Fibroblast of skin of right biceps (primary cell): ENCODE measurements around the gene MKLN1.
"Not testable (repeated sequence)": the region's sequence is repeated elsewhere in the genome, so short reads cannot be mapped to it uniquely, and the experiment has no call there.

Experiments
- DNase-seq: peaks from one replicate; pipeline ENCODE4 v3.0.0-alpha.2; 2013

Gene MKLN1

DNA sequence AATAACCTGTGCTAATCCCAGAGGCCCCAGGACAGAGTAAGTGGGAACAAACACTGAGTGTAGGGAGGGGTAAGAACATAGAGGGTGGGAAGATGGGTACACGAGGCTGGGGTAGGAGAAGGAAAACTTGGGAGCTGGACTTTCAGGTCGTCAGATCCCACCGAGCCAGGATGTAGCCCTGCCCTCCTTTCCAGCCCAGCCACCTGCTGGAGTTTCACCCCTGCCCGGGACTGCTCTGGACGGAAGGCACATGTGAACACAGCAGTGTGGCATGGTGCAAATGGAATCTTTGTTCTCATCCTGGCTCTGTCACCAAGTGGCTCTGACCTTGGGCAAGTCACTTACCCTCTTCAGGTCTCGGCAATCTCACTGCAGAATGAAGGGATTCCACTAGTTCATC lies 176.0 kb downstream of the MKLN1 start:
- DNase-seq = no peak

DNA sequence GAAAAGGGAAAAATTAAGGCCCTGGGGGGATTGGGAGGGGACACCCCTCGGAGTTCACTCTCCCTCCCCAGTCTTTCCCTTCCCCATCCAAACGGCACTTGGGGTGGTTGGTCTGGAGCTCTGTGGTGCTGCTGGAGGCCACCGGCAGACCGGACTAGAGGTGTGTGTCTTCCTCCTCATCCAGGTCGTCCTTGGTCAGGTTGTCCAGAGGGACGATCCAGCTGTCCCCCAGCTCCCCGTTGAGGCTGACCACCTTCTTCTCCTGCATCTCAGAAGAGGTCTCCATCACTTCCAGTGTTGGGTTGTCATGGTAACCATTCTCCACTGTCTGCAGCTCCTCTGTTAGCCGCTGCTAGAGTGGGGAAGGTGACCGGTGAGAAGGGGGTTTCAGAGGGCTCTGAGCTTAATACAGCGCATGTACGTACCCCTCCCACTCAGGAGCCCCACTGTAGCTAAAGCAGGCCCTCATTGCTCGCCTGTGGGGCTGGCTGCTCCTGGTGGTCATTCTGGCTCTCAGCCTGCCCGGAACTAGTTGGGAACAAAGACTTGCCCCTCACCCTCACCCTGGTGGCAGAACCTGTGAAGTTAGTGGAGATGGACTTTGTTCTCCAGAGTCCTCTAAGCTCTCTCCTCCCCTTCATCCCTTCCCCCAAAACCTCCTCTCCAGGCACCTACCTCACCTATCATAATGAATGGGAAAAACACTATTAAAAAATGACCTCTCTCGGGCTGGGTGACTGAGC lies 176.7 kb downstream of the MKLN1 start:
- DNase-seq = no peak

DNA sequence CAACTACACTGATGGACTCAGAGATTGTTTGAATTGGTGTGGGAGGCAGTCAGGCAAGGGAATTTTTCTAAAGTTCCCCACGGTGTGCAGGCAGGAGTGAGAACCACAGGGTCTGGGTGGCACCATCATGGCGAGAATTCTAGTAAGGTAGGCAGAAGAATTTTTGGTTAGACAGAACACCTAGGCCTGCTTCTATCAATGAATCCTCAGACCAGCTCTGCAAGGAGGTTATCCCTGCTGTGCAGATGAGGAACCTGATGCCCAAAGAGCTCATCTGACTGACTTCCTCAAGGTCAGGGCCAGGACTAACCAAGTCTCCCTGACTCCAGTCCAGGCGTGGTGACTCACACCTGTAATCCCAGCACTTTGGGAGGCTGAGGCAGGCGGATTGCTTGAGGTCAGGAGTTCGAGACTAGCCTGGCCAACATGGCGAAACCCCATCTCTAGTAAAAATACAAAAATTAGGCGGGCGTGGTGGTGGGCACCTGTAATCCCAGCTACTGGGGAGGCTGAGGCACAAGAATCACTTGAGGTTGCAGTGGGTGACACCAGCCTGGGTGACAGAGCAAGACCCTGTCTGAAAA lies 177.5 kb downstream of the MKLN1 start:
- not testable (repeated sequence) for DNase-seq

DNA sequence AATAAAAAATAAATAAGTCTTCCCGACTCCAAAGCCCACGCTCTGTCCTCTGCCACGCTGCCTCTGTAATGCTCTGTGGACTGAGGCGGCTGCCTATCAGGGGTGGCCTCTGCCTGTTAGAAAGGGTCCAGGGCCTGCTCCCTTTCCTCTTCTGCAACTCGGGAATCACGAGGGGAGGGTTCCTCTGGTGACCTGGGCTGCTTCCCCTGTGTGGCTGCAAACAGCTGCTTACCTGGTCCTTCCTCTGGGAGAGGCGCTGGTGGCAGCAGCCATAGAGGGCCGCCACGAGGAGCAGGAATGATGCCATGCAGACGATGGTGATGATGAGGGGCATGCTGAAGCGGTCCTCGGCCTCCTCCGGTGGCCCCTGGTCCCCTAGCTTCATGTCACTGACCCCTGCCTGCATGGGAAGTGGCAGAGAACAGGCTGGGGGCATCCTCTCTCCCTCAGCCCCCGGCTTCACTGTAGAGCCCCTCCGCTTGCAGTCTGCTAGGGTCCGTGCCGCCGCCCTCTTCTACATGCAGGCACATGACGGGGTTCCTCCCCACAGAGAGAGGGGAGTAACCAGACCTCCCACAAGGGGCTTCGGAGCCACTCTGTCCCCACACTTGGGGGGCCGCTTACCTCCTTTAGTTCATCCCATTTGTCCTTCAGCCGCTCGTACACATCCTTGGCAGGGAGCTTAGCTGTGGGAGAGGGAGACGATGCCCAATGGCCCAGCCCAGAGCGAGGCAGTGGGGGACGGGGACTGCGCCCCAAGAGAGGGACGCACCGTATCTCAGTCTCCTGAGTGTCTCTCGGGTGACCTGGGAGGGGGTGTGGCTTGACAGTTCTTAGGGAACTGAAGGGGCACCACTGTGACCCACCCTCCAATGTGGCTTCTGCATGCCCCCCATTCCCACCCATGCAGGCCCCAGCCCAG lies 178.2 kb downstream of the MKLN1 start:
- no peak for DNase-seq

DNA sequence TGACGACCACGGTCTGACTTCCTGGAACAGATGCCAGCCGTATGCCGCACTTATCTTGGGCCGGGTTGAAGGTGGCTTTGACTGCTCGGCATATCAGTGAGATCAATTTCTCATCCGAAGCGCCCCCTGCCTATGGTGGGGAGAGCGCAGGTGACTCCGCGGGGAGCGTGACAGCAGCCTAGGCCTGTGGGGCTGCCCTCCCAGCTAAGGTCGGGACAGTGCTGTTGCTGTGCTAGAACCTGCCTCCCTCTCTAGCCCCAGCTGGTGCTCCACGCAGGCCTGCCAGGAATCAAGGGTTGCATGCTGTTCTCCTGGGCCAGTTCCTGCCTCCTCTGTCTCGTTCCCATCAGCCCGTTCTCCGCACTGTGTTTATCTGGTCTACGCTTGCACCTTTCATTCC lies 178.9 kb downstream of the MKLN1 start:
- no peak for DNase-seq

DNA sequence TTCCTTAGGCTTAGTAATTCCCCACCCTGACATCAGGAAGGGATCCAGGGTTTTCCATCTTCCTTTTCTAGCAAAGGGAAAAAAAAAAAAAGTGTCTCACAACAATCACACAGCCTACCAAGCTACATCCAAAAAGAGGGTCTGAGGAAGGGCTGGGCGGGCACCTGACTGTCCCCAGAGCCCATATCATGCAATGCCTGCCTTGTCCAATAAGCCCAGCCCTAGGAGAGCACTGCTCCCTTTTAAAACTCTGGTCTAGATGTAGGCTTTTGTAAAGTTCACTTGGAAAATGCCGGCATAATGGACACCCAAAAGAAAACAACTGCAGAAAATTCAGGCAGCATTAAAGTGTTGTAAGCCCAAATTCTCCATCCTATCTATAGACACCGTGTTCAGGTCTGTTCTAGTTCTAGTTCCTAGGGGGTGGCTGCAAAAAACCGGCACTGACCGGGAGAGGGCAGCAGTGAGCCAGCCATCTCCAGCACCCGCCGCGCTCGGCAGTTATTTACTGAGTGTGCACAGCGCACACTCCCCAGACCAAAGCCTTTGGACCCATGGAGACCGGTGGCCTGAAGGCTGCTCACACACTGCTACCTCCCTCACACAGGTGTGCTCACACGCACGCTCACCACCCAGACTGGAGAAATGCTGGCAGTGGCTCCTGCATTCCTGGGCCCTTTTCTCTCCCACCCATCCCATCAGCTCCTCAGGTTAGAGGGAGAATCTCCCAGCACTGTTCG lies 180.1 kb downstream of the MKLN1 start:
- DNase-seq = peak; percentile 60

DNA sequence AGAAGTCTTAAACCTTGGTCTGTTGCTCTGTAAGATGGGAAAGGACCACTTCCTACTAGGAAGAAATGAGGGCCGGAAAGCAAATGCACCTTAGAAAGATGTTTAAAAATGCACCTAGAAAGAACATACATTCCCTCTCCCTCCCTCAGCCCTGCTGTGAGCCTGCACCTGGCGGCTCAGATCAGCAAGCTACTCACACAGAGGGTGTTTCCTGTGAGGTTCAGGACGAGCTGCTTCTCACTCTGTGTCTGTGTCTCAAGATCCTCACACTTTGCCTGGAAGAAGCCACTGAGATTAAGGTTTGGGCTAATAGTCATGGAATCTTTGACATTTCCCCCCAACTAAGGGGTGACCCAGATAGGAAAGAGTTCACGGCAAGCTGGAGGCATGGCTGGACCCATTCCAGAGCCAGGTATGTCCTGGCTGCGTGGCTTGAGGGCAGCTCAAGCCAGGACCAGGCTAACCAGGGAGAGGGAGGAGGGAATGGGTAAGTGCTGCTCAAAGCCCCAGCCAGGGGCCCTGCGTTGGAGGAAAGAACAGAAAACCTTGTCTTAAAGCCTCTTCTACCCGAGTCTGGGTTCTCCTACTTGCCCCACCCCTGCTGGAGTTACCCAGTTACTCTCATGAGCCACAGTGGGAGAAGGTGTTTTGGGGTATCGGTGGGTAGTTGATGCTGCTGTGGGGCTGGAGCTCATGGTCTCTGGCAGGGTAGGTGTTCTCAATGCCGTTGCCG lies 181.2 kb downstream of the MKLN1 start:
- DNase-seq = no peak

DNA sequence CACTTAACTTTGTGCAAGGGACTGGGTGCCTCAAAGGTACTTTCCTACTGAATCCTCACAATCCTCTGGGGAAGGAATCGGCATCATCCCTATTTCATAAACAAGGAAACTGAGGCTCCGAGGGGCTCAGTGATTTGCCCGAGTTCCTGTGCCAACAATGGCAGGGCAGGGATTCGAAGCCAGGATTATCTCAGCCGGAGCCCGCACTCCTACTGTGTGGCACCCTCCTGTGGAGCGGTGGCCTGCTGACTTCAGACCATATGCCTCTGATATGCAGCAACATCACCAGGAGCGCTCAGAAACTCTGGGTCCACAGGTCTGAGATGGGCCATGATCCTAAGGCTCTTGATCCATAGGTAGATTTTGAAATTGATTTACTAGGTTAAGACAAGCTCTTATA lies 182.1 kb downstream of the MKLN1 start:
- no peak for DNase-seq

DNA sequence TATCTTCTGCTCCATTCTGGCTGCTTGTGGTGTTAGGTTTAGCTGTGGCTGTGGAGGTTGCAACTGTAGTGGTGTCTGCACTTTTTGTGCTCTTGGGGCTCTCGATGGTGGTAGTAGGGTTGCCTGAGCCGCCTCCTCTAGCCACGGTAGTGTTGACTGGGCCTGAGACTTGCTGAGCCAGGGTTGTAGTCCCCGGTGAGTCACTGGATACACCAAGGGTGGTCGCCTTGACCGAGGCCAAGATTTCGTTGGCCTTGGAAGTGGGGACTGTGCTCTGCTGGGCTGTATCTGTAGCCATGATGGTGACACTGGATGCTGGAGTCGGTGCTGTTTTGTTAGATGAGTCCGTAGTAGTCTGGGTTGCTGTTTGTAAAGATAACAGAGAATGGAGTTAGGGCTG lies 183.4 kb downstream of the MKLN1 start:
- no peak for DNase-seq

DNA sequence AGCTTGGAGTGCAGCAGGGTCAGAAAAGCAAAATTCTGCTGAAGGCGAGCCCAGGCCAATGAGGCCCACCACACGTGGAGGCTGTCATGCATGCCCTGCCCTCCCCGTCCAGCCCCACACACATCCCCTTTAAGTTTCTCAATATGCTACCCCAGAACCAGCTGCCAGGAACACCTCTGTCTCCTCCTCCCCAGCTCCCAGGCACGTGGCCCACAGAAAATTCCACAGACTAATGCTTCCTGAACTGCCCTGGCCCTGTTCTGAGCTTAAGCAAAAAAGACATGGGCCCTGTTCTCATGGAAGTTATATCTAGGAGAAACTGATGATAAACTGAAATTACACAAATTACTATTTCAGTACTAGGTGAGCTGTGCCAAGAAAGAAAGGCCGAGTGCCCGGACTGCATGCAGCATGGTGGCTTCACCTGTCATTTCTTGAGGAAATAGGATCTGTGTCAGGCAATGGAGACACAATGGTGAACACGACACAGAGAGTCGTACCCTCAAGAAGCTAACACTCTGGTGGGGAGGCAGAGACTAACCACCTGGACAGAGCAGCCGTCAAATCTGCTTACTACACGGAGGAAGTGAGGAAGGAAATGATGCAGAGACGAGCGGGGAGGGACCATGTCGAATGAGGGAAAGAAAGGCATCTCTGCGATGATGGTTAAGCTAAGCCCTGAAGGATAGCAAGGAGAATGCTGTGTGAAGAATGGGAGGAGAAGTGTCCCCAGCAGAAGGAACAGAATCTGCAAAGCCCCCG lies 184.3 kb downstream of the MKLN1 start:
- no peak for DNase-seq

DNA sequence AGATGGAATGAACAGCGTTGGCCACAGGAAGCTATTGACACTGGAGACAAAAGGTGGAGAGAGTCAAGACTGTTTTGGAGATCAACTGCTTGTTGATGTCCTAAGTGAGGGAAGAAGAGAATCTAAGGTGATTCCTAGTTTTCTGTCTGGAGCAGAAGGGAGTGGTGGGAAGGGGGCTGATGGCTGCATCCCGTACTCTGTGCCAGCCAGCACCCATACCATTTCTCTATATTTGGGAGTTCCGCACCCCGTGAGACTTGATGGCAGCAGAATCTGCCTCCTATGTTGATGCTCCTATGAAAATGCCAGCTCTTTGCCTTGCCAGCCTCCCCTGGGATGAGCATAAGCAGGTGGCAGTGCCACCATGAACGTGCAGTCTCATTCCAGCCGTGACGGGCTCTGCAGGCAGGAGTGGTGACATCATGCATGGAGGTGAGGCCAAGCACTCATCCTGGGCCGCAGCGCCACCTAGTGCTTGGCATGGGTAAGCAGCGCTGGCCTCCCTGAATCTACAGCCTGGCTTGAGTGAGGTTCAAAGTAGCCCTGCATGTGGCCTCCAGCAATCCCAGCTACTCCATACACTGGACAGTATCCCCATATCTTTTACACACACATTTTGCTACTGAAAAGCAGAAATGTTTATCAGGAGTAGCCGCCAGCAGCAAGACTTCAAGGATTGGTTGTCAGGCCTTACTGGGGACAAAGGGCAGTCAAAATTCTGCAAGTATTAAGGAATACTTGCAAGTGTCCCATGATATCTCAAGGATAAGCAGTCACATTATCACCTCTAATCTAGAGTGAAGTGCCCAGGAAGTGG lies 185.8 kb downstream of the MKLN1 start:
- DNase-seq = peak; percentile 79

DNA sequence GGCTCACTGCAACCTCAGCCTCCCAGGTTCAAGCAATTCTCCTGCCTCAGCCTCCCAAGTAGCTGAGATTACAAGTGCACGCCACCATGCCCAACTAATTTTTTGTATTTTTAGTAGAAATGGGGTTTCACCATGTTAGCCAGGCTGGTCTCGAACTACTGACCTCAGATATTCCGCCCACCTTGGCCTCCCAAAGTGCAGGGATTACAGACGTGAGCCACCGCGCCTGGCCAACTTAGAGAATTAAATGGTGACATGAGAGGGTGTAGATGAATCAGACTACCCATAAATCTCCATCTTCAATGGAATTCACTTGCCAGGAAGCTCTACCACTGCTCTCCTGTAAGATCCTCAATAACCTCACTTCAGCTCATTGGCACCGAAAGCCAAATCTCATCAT lies 187.8 kb downstream of the MKLN1 start:
- not testable (repeated sequence) for DNase-seq

DNA sequence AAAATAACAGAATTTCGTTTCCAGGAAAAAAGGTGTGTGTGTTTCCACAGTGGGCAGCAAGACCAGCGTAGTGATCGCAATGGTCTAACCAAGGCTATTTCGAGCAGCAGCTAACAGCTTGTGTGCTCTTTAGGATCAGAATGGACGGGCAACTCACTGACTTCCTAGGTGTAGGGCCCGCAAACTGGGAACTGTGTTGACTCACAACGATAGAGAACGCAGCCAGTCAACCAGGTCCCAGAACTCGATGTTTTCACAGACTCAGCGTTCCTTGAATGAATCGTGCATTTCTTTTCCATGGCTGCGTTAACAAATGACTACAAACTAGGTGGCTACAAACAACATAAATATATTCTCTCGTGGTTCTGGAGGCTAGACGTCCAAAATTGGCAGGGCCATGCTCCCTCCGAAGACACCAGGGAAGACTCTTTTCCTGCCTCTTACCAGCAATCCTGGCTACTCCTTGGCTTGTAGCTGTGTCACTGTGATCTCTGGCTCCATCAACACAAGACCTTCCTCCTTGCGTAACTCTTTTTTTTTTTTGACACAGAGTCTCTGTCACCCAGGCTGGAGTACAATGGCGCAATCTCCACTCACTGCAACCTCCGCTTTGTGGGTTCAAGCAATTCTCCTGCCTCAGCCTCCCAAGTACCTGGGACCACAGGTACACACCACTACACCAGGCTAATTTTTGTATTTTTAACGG lies 189.7 kb downstream of the MKLN1 start:
- DNase-seq = no peak

DNA sequence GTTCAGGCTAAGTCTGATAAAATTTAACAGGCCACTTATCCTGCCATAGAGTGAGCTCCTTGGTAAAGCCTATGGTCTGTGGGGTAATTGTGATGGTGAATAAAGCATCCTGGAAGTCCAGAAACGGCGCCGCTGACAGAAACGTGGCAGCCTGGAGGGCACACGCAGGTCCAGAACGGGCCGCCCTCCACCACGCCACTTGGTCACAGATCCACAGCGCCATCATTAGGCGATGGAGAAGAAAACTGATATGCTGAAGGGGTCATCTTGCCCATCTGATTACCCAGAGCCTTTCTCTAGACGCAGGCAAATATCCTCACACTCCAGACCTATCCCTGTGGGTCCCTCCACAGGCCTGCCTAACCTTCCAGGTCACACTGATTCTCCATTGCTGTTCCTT lies 190.9 kb downstream of the MKLN1 start:
- no peak for DNase-seq

DNA sequence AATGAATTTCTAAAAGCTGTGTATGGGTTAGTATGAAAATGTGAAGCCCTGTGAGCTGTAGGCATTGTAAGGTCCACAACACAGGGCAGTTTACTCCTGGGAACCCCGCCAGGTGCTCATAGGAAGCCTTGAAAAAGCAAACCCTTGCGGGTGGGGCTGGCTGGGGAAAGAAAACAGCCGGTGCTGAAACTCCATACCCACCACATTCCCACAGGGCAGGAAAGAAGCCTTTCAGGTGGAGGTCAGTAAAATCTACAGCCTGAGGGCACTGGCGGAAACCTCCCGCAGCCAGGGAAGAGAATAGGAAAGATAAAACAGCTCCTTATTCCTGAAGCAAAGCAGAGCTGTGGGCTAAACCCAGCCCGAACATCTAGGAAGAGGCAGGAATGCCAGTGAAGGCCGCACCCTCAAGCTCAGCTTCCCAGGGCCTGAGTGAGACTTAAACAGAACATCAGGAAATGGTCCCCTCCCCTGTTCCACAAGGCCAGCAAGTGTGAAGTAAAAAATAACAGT lies 194.0 kb downstream of the MKLN1 start:
- no peak for DNase-seq

DNA sequence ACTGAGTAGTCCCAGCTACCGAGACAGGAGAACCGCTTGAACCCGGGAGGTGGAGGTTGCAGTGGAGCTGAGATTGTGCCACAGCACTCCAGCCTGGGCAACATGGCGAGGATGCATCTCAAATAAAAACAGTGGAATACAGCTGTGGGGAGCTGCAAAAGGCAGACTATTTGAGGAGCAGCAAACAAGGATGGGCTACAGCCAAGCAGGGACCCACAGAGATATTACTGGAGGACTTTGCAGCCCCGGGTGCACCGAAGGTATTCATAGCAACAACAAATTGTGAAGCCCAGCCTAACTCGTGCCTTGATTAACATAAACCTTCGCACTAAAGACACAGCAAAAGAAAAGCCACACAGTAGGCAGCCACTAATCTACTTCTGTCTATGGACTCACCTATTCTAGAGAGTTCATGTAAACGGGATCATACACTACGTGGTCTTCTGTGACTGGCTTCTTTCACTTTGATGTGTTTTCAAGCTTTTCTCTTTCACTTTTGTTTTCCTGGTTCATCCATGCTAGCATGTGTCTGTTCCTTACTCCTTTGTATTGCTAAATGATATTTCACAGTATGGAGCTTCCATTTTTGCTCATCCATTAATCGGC lies 194.8 kb downstream of the MKLN1 start:
- DNase-seq = no peak

DNA sequence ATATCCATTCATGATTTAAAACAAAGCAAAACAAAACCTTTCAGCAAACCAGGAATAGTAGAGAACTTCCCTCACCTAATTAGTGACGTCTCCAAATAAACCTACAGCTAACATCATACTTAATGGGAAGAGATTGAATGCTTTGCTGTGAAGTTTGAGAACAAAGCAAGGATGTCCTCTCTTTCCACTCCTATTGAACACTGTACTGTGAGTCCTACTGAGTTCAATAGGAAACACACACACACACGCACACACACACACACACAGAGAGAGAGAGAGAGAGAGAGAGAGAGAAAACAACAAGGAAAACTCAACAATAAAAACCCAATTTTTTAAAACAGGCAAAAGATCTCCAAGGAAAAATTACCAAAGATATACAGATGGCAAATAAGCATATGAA lies 196.4 kb downstream of the MKLN1 start:
- DNase-seq = no peak

DNA sequence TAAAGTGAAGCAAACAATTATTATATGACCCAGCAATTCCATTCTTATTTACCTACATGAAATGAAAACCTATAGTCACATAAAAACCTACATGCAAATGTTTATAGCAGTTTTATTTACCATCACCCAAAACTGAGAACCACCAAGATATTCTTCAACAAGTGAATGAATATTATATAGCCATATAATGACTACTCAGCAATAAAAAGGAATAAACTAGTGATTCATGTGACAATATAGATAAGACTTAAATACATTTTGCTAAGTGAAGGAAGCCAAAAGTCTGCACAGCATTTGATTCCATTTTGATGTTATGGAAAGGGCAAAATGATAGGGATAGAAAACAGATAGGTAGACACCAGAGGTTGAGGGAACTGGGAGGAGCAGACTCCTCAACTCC lies 197.0 kb downstream of the MKLN1 start:
- DNase-seq = no peak

DNA sequence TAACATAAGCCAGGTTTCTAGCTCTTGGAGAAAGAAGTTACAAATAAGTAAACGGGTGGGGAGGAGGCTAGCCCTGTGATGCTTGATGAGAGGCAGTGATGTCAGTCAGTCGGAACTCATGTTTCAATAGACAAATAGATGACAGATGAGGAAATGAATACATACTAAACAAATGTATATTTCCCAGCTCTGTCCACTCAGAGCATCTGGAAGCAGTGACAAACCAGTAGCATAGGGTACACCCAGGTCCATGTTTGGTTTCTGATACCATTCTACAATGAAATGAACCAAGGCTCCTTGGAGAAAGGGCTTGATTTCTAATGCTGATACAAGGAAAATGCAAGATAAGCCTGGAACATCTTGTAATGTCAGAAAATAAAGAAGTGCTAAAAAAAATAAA lies 198.1 kb downstream of the MKLN1 start:
- DNase-seq = peak; percentile 46
